ENCODE measurements around the gene CEP164.

DNA sequence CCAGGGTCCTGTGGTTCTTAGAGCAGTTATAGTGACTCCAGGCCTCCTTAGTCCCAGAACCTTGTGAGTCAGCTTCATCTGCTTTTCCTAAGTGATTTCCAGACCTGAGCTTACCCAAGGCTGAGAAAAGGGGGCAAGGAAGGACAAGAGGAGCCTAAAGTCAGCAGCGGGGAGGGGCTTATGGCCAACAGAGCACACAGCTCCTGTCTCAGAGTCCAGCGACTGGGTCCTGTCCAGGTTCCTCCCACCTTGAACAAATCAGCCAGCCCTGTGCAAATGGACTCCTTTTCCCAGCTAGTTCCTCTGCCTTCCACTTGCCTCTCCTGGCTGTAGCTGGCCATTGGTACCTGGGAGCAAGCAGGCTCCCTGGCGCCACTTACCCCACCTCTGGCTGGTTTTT, 22.5 kb upstream of the CEP164 start:
- TF ChIP-seq CREM (IDR thresholded peaks at IDR 0.05; ENCODE audit: low read depth) (no peak), ZNF384 (IDR thresholded peaks at IDR 0.05; ENCODE audit: borderline replicate concordance, low read depth, low read length) (no peak), CHD2 (IDR thresholded peaks at IDR 0.05; ENCODE audit: borderline replicate concordance, low read depth, low read length) (no peak), EZH2 (IDR thresholded peaks at IDR 0.05; ENCODE audit: borderline replicate concordance, control insufficient read depth, low read depth, low read length) (no peak), POLR2A (IDR thresholded peaks at IDR 0.05; ENCODE audit: low read depth, low read length) (no peak), CEBPZ (IDR thresholded peaks at IDR 0.05; ENCODE audit: low read depth, low read length) (no peak), ZSCAN29 (IDR thresholded peaks at IDR 0.05) (no peak), HDAC2 (IDR thresholded peaks at IDR 0.05) (no peak), FOXM1 (IDR thresholded peaks at IDR 0.05; ENCODE audit: low read depth, low read length) (no peak), EGR1 (IDR thresholded peaks at IDR 0.05; ENCODE audit: borderline replicate concordance in 1 of 2, low read depth in 2 of 2, low read length in 2 of 2) (no peak), POLR2AphosphoS5 (IDR thresholded peaks at IDR 0.05; ENCODE audit: low read length) (no peak)
- TF ChIP-seq, protein P1, sequence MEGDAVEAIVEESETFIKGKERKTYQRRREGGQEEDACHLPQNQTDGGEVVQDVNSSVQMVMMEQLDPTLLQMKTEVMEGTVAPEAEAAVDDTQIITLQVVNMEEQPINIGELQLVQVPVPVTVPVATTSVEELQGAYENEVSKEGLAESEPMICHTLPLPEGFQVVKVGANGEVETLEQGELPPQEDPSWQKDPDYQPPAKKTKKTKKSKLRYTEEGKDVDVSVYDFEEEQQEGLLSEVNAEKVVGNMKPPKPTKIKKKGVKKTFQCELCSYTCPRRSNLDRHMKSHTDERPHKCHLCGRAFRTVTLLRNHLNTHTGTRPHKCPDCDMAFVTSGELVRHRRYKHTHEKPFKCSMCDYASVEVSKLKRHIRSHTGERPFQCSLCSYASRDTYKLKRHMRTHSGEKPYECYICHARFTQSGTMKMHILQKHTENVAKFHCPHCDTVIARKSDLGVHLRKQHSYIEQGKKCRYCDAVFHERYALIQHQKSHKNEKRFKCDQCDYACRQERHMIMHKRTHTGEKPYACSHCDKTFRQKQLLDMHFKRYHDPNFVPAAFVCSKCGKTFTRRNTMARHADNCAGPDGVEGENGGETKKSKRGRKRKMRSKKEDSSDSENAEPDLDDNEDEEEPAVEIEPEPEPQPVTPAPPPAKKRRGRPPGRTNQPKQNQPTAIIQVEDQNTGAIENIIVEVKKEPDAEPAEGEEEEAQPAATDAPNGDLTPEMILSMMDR (IDR thresholded peaks at IDR 0.05 in 2 of 3, conservative IDR thresholded peaks at IDR 0.05 in 1 of 3; ENCODE audit: control insufficient read depth in 2 of 3, extremely low read depth in 1 of 3, insufficient read depth in 1 of 3, low read depth in 3 of 3, low read length in 3 of 3): no peak

All from GM12878 (cell line).